Stimulated activated CD8-positive, alpha-beta memory T cell treated with anti-CD3 and anti-CD28 coated beads, Interleukin-15, amount 100 ng/mL, for 1 hour (primary cell): ENCODE measurements around the gene KRTAP10-11.

ENCODE experiments used
- DNase-seq: peaks from one replicate; pipeline ENCODE4 v3.0.0-alpha.2; 2020; ENCODE audit warnings: low read depth

Gene KRTAP10-11

DNA sequence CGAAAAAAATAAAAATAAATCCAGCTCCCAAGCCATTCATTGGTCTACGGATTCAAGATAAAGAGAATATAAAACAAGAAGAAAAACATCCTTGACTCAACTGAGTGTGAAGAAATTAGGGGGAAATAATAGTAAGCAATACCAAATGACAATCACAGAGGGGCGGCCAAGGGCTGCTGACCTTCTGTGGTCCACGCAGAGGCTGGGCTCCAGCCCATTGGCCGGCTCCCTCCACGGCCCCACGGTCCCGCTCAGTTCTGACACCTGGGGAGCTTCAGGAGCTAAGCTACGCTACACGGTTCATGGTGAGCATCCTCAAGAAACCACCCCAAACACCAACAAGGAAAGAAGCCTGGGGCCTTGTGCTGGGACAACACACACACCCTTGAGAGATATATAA lies 50.4 kb downstream of the KRTAP10-11 start:
- DNase-seq: no peak
